WTC11 (cell line): ENCODE data around the gene HAX1.
"Not testable (repeated sequence)": the region's sequence is repeated elsewhere in the genome, so short reads cannot be mapped to it uniquely, and the experiment has no call there.

Source experiments
- IRF1 ChIP-seq: sonication (generic); formaldehyde crosslinking; IDR thresholded peaks from 2 replicates; pipeline ENCODE4 v1.8.0; 2023; ENCODE audit warnings: missing genetic modification reagents
- NFYB ChIP-seq: sonication (generic); formaldehyde crosslinking; conservative IDR thresholded peaks from 2 replicates; pipeline ENCODE4 v1.8.0; 2022; ENCODE audit warnings: low read depth, missing genetic modification reagents
- NR3C1 ChIP-seq: sonication (generic); formaldehyde crosslinking; conservative IDR thresholded peaks from 2 replicates; pipeline ENCODE4 v1.8.1; 2023; ENCODE audit warnings: low read depth, mild to moderate bottlenecking, missing genetic modification reagents
- PRDM15 ChIP-seq: sonication (generic); formaldehyde crosslinking; IDR thresholded peaks from 2 replicates; pipeline ENCODE4 v1.8.0; 2022; ENCODE audit warnings: missing genetic modification reagents
- TF ChIP-seq, protein P1 (sequence below): fragments of 200-600 bp; IDR thresholded peaks from 2 replicates; pipeline ENCODE4 v1.8.0; 2022; ENCODE audit warnings: antibody characterized with exemption
- TF ChIP-seq, protein P2 (sequence below): sonication (generic); formaldehyde crosslinking; IDR thresholded peaks from 2 replicates; pipeline ENCODE4 v1.8.0; 2022; ENCODE audit warnings: mild to moderate bottlenecking, missing genetic modification reagents

GRCh38 chr1:154321609-154321934 lies 49.1 kb downstream of the HAX1 start:
- TF ChIP-seq, protein P1, sequence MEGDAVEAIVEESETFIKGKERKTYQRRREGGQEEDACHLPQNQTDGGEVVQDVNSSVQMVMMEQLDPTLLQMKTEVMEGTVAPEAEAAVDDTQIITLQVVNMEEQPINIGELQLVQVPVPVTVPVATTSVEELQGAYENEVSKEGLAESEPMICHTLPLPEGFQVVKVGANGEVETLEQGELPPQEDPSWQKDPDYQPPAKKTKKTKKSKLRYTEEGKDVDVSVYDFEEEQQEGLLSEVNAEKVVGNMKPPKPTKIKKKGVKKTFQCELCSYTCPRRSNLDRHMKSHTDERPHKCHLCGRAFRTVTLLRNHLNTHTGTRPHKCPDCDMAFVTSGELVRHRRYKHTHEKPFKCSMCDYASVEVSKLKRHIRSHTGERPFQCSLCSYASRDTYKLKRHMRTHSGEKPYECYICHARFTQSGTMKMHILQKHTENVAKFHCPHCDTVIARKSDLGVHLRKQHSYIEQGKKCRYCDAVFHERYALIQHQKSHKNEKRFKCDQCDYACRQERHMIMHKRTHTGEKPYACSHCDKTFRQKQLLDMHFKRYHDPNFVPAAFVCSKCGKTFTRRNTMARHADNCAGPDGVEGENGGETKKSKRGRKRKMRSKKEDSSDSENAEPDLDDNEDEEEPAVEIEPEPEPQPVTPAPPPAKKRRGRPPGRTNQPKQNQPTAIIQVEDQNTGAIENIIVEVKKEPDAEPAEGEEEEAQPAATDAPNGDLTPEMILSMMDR, result not testable (repeated sequence)
- TF ChIP-seq NFYB, NR3C1, IRF1, PRDM15 (CRISPR knock-in tag): not testable (repeated sequence)
- TF ChIP-seq, protein P2, sequence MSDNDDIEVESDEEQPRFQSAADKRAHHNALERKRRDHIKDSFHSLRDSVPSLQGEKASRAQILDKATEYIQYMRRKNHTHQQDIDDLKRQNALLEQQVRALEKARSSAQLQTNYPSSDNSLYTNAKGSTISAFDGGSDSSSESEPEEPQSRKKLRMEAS, result not testable (repeated sequence)
